Measurements from ENCODE around the gene GPSM1. TPM values are rescaled to one million over a fixed set of nuclear protein-coding genes. Genes with fewer than 3 reads are reported as not detected.

GPSM1 gene
- total and polyA plus RNA-seq, 2 donors (not counting 1 experiment from before 2014, with no cell fraction given) = 2.4 to 6.3 TPM

DNA sequence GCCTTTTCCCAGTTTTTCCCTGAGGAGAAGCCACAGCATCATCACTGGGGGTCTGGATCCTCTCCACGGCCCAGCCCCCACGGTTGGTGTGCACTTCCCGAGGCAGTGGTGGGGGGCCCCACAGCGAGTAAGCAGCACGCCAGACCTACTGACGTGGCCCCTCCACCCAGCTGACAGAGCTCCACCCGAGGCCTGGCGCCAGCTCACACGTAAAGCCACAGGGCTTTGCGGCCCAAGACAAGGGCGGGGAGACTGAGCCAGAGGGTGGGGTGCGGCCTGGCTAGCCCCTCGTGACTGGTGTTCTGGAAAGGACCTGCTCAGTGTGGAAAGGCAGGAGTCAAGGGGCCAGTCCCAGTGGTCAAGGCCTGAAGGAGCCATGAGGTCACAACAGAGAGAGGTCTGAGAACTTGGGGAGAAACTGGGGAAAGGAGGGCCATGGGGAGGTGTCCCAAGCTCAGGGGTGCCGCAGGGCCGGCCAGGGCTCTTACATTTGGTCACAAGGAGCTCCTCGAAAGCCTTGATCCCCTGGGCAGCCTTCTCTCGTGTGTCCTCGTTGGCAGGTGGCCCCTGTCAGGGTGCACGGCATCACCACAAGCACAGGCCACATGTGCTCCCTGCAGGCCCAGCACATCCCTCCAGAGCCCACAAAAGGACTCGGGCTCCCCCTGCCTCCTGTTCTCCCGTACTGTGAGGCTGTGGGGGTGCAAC, 67.1 kb downstream of the GPSM1 start:
- Histone ChIP-seq H3K4me1 (ENCODE audit: control insufficient read depth in 2 of 2, insufficient read depth in 2 of 2, low read length in 2 of 2) (peaks cover 9 to 10% of the 10 kb centered on the region in 2 donors), H3K27ac (ENCODE audit: low read length in 2 of 2) (no peak overlapping the region), H4K20me1 (ENCODE audit: control insufficient read depth, insufficient read depth, low read length, poor library complexity, severe bottlenecking) (peaks cover 24% of the 10 kb centered on the region), H3K27me3 (replicated peaks in 1 of 4; ENCODE audit: control extremely low read depth in 1 of 4, control insufficient read depth in 3 of 4, insufficient read depth in 4 of 4, low read length in 3 of 4) (no peaks in the 10 kb centered on the region), H3K36me3 (replicated peaks in 1 of 2; ENCODE audit: control extremely low read depth in 1 of 2, control insufficient read depth in 1 of 2, extremely low read depth in 1 of 2, insufficient read depth in 2 of 2, low read length in 1 of 2) (peaks cover 3 to 68% of the 10 kb centered on the region in 2 experiments), H3K9ac (ENCODE audit: low read length) (no peak overlapping the region), H3K4me3 (ENCODE audit: control extremely low read depth in 1 of 5, extremely low read depth in 1 of 5, insufficient read depth in 1 of 5, low read depth in 2 of 5, low read length in 4 of 5) (no peak overlapping the region), H3K79me2 (ENCODE audit: control insufficient read depth, insufficient read depth, low read length) (peaks cover 32% of the 10 kb centered on the region), H3K4me2 (replicated peaks; ENCODE audit: low read depth, low read length, poor library complexity, severe bottlenecking) (no peak overlapping the region), H3K9me3 (ENCODE audit: control extremely low read depth in 1 of 3, control insufficient read depth in 2 of 3, insufficient read depth in 1 of 3, low read length in 2 of 3) (no peaks in the 10 kb centered on the region), H2AFZ (ENCODE audit: insufficient read depth, low read depth, low read length, poor library complexity, severe bottlenecking) (no peak overlapping the region)
- H3K4me1 Mint-ChIP-seq = peaks cover 11% of the 10 kb centered on the region
- H3K27ac Mint-ChIP-seq = no peak overlapping the region
- H3K27me3 Mint-ChIP-seq = no peaks in the 10 kb centered on the region
- intact Hi-C loops (cut with micrococcal nuclease) = no loop called here
- CTCF ChIA-PET = no interaction called here
- DNase-seq (no peak), ATAC-seq (ENCODE audit: low read depth) (no peak)
- no peak overlapping the region for H3K4me3 Mint-ChIP-seq
- TF ChIP-seq EZH2 (IDR thresholded peaks at IDR 0.05; ENCODE audit: borderline replicate concordance, insufficient read depth, low read depth, low read length, poor library complexity, severe bottlenecking) = no peak
- TF ChIP-seq, protein P1, sequence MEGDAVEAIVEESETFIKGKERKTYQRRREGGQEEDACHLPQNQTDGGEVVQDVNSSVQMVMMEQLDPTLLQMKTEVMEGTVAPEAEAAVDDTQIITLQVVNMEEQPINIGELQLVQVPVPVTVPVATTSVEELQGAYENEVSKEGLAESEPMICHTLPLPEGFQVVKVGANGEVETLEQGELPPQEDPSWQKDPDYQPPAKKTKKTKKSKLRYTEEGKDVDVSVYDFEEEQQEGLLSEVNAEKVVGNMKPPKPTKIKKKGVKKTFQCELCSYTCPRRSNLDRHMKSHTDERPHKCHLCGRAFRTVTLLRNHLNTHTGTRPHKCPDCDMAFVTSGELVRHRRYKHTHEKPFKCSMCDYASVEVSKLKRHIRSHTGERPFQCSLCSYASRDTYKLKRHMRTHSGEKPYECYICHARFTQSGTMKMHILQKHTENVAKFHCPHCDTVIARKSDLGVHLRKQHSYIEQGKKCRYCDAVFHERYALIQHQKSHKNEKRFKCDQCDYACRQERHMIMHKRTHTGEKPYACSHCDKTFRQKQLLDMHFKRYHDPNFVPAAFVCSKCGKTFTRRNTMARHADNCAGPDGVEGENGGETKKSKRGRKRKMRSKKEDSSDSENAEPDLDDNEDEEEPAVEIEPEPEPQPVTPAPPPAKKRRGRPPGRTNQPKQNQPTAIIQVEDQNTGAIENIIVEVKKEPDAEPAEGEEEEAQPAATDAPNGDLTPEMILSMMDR (IDR thresholded peaks at IDR 0.05) = no peak
- WGBS (ENCODE audit: insufficient coverage) = 97% methylated on average over 21 of the region's 21 CpGs
- H3K9me3 Mint-ChIP-seq (ENCODE audit: insufficient read depth) = no peaks in the 10 kb centered on the region
- POLR2A ChIA-PET = no interaction called here

DNA sequence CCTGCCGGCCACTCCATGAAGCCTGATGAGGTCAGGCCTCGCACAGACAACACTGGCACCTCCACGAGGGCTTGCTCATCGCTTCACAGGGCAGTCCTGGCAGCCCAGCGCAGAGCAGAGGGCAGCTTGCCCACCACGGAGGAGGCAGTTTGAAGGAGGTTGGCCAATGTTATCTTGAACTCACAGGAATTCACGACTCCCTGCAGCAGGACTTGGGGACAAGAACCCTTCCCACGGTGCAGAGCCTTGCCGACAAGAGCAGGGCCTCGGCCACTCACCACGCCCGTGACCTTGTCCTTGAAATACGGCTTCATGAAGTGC, 67.6 kb downstream of the GPSM1 start:
- Histone ChIP-seq H2AFZ (ENCODE audit: insufficient read depth, low read depth, low read length, poor library complexity, severe bottlenecking) (no peak overlapping the region), H3K27ac (ENCODE audit: low read length in 2 of 2) (no peak overlapping the region), H4K20me1 (ENCODE audit: control insufficient read depth, insufficient read depth, low read length, poor library complexity, severe bottlenecking) (peaks cover 25% of the 10 kb centered on the region), H3K9ac (ENCODE audit: low read length) (no peak overlapping the region), H3K4me1 (ENCODE audit: control insufficient read depth in 2 of 2, insufficient read depth in 2 of 2, low read length in 2 of 2) (peaks cover 10 to 11% of the 10 kb centered on the region in 2 donors), H3K27me3 (replicated peaks in 1 of 4; ENCODE audit: control extremely low read depth in 1 of 4, control insufficient read depth in 3 of 4, insufficient read depth in 4 of 4, low read length in 3 of 4) (no peaks in the 10 kb centered on the region), H3K79me2 (ENCODE audit: control insufficient read depth, insufficient read depth, low read length) (peaks cover 34% of the 10 kb centered on the region), H3K4me2 (replicated peaks; ENCODE audit: low read depth, low read length, poor library complexity, severe bottlenecking) (no peak overlapping the region), H3K4me3 (ENCODE audit: control extremely low read depth in 1 of 5, extremely low read depth in 1 of 5, insufficient read depth in 1 of 5, low read depth in 2 of 5, low read length in 4 of 5) (no peak overlapping the region), H3K9me3 (ENCODE audit: control extremely low read depth in 1 of 3, control insufficient read depth in 2 of 3, insufficient read depth in 1 of 3, low read length in 2 of 3) (no peaks in the 10 kb centered on the region), H3K36me3 (replicated peaks in 1 of 2; ENCODE audit: control extremely low read depth in 1 of 2, control insufficient read depth in 1 of 2, extremely low read depth in 1 of 2, insufficient read depth in 2 of 2, low read length in 1 of 2) (peaks cover 3 to 63% of the 10 kb centered on the region in 2 experiments)
- Mint-ChIP-seq H3K27ac (no peak overlapping the region), H3K4me1 (peaks cover 11% of the 10 kb centered on the region), H3K9me3 (ENCODE audit: insufficient read depth) (no peaks in the 10 kb centered on the region), H3K27me3 (no peaks in the 10 kb centered on the region), H3K4me3 (no peak overlapping the region)
- intact Hi-C loops (cut with micrococcal nuclease) = no loop called here
- ATAC-seq (ENCODE audit: low read depth) = no peak
- ChIA-PET CTCF (no interaction called here), POLR2A (no interaction called here)
- 98% methylated on average over 13 of the region's 13 CpGs for WGBS (ENCODE audit: insufficient coverage)
- DNase-seq = no peak
- TF ChIP-seq, protein P1 (IDR thresholded peaks at IDR 0.05) = no peak
- TF ChIP-seq EZH2 (IDR thresholded peaks at IDR 0.05; ENCODE audit: borderline replicate concordance, insufficient read depth, low read depth, low read length, poor library complexity, severe bottlenecking) = no peak

Data from B cell (primary cell).